Adrenal gland (tissue), 12 donors: ENCODE results near the gene GHR. TPM values are rescaled to one million over a fixed set of nuclear protein-coding genes. Genes with fewer than 3 reads are reported as not detected.

Source experiments
- DNase-seq, 7 donors: peaks; one replicate each; pipeline ENCODE4 v3.0.0-alpha.2; 2019 to 2020
- H3K27ac ChIP-seq, 5 donors: fragments of 200-600 bp; sonication (generic) in 4 of 5; 1 replicate in 3 of 5; 2 replicates in 2 of 5; pipeline versions ENCODE4 v1.5.1 to v1.8.0; 2016 to 2020; ENCODE audit warnings: mild to moderate bottlenecking in 1 of 5
- H3K27me3 ChIP-seq: fragments of 200-600 bp; 2 replicates; pipeline ENCODE4 v1.8.0; 2021
- H3K36me3 ChIP-seq, 2 donors: fragments of 200-600 bp; replicated peaks in 1 of 2; 1 replicate in 1 of 2; 2 replicates in 1 of 2; pipeline versions ENCODE4 v1.5.1 to v1.8.0; 2018 to 2022
- H3K4me1 ChIP-seq, 2 donors: fragments of 200-600 bp; replicated peaks in 1 of 2; 1 replicate in 1 of 2; 2 replicates in 1 of 2; pipeline versions ENCODE4 v1.5.1 to v1.8.0; 2018 to 2021
- H3K4me3 ChIP-seq, 4 donors: fragments of 200-600 bp; sonication (generic) in 3 of 4; one replicate each; pipeline ENCODE4 v1.5.1; 2016 to 2018
- H3K9me3 ChIP-seq, 3 donors: fragments of 200-600 bp; sonication (generic) in 1 of 3; replicated peaks in 1 of 3; 1 replicate in 2 of 3; 2 replicates in 1 of 3; pipeline versions ENCODE4 v1.5.1 to v1.8.0; 2016 to 2021
- CTCF ChIP-seq, 6 experiments: fragments of 450-650 bp in 4 of 6; fragments of 200-600 bp in 2 of 6; sonication (generic) in 1 of 6; IDR thresholded peaks; 1 replicate in 5 of 6; 2 replicates in 1 of 6; pipeline versions ENCODE4 v1.5.1 to v1.8.0; 2016 to 2021; ENCODE audit warnings: antibody characterized with exemption in 6 of 6, mild to moderate bottlenecking in 2 of 6, moderate library complexity in 1 of 6
- POLR2A ChIP-seq, 2 donors: fragments of 450-650 bp; IDR thresholded peaks; one replicate each; pipeline ENCODE4 v1.6.1; 2017; ENCODE audit warnings: antibody characterized with exemption in 2 of 2, mild to moderate bottlenecking in 2 of 2, moderate library complexity in 1 of 2
- WGBS, 4 donors: extraction: QIAGEN DNeasy Blood & Tissue Kit in 2 of 4; methylation state at CpG; one replicate each; pipeline versions ENCODE4 v1.1.5 to v1.1.7; 2013 to 2017; 5-methylcytosine and 5-hydroxymethylcytosine counted together
- intact Hi-C, 2 donors: fragments of 100-400 bp; cut with DNase I; formaldehyde crosslinking; loops; one replicate each; pipeline versions ENCODE4 v1.14.1 to v1.15.0; 2022 to 2023
- polyA plus RNA-seq, 3 donors: library from polyadenylated mRNA; stranded (reverse); fragments of 200-250 nt in 2 of 3; fragments of 350-450 nt in 1 of 3; fragmentation: Illumina TruSeq in 1 of 3; extraction: RNeasy Lipid Tissue Mini Kit (QIAGEN cat#74804) in 1 of 3; gene quantifications; one replicate each; pipeline ENCODE4 v1.2.3, GENCODE V29; 2013 to 2014
- total RNA-seq, 9 donors: library from RNA; depleted of rRNA in 4 of 9; stranded (reverse); fragments of >200 nt in 4 of 9; fragments of 120-200 nt in 1 of 9; fragmentation: NEBNext Ultra II Directional in 1 of 9; extraction: Animal tissue kit (Norgen Biotek cat#: 25700) in 1 of 9; gene quantifications; one replicate each; pipeline versions ENCODE4 v1.1.0 to v1.2.4, GENCODE V29; 2013 to 2023
- donor health status: healthy with polysubstance abuse.
- donor health status: Bipolar disorder and iron deficiency.
- donor health status: DM: yes; HTN: yes; CAD: no.
- donor health status: DM: no; HTN: no; CAD: no.
- donor health status: DM: no; HTN: no; CAD: no.
- donor health status: DM: yes; HTN: yes; CAD: no.

The GHR gene
- total and polyA plus RNA-seq, 12 donors = 2.9 to 17.1 (median 10.5) TPM

GRCh38 chr5:42454216-42454995, 31.2 kb downstream of the GHR start:
- Histone ChIP-seq H3K27me3 (no peaks in the 10 kb centered on the region), H3K36me3 (no peaks in the 10 kb centered on the region), H3K27ac (no peak overlapping the region), H3K4me1 (peaks cover 0 to 6% of the 10 kb centered on the region in 2 donors), H3K4me3 (no peak overlapping the region), H3K9me3 (no peaks in the 10 kb centered on the region)
- 76 to 95% (median 79%) methylated on average over 3 to 5 of the region's 5 CpGs for WGBS, 4 donors
- no peak for TF ChIP-seq CTCF (IDR thresholded peaks at IDR 0.05)
- no peak for TF ChIP-seq POLR2A (IDR thresholded peaks at IDR 0.05)
- intact Hi-C loops = no loop called here
- peak in 6 of 7 donors; percentile 19 to 54 (median 39) for DNase-seq

- intact Hi-C loops = no loop called here
- H3K27me3 ChIP-seq = no peaks in the 10 kb centered on the region
- no peak for DNase-seq
- no peaks in the 10 kb centered on the region for H3K9me3 ChIP-seq
- H3K4me3 ChIP-seq = no peak overlapping the region
- H3K36me3 ChIP-seq = no peaks in the 10 kb centered on the region
- H3K27ac ChIP-seq = no peak overlapping the region
- H3K4me1 ChIP-seq = peaks cover 0 to 15% of the 10 kb centered on the region in 2 donors
- no peak for TF ChIP-seq POLR2A (IDR thresholded peaks at IDR 0.05)
- TF ChIP-seq CTCF (IDR thresholded peaks at IDR 0.05) = no peak
- 53 to 81% (median 72%) methylated on average over 1 of the region's 1 CpG for WGBS, 4 donors
Measured at GRCh38 chr5:42461033-42461432, 37.8 kb downstream of the GHR start.

- no peak for DNase-seq
- Histone ChIP-seq H3K27ac (peak overlapping the region in 1 of 5 donors; percentile 12), H3K9me3 (no peaks in the 10 kb centered on the region), H3K4me3 (no peak overlapping the region), H3K4me1 (peaks cover 0 to 15% of the 10 kb centered on the region in 2 donors), H3K27me3 (no peaks in the 10 kb centered on the region), H3K36me3 (no peaks in the 10 kb centered on the region)
- TF ChIP-seq CTCF (IDR thresholded peaks at IDR 0.05) (no peak), POLR2A (IDR thresholded peaks at IDR 0.05) (no peak)
- intact Hi-C loops = no loop called here
- 35 to 81% (median 74%) methylated on average over 1 of the region's 1 CpG for WGBS, 4 donors
Measured at GRCh38 chr5:42461507-42461906, 38.3 kb downstream of the GHR start.

GRCh38 chr5:42462083-42462482, 38.8 kb downstream of the GHR start:
- Histone ChIP-seq H3K36me3 (no peaks in the 10 kb centered on the region), H3K9me3 (no peaks in the 10 kb centered on the region), H3K27ac (peak overlapping the region in 1 of 5 donors; percentile 12), H3K4me1 (peaks cover 0 to 15% of the 10 kb centered on the region in 2 donors), H3K4me3 (no peak overlapping the region), H3K27me3 (no peaks in the 10 kb centered on the region)
- TF ChIP-seq CTCF (IDR thresholded peaks at IDR 0.05) (no peak), POLR2A (IDR thresholded peaks at IDR 0.05) (no peak)
- 76 to 96% (median 92%) methylated on average over 2 of the region's 2 CpGs for WGBS, 4 donors
- intact Hi-C loops = no loop called here
- no peak for DNase-seq
